Neural cell (in vitro differentiated cells): Measurements from ENCODE around the gene OCIAD1. TPM values are rescaled to one million over a fixed set of nuclear protein-coding genes. Genes with fewer than 3 reads are reported as not detected.

Experiments
- H2AFZ ChIP-seq: fragments of 200-600, 300-800 bp; sonication (generic), shearing (Covaris generic); 2 replicates; pipeline ENCODE4 v1.6.0; 2014; ENCODE audit warnings: low read depth, mild to moderate bottlenecking, antibody characterized with exemption, low read length, moderate library complexity
- H3F3A ChIP-seq: fragments of 200-600 bp; shearing (Covaris generic); 2 replicates; pipeline ENCODE4 v1.6.1; 2016; ENCODE audit warnings: mild to moderate bottlenecking, moderate library complexity, mixed read lengths, antibody characterized with exemption, low read length; ENCODE audit not compliant: insufficient read depth, poor library complexity, severe bottlenecking
- H3K27ac ChIP-seq: fragments of 200-600, 300-800 bp; sonication (generic), shearing (Covaris generic); 2 replicates; pipeline ENCODE4 v1.5.1; 2014; ENCODE audit warnings: mild to moderate bottlenecking, low read length, moderate library complexity
- H3K27me3 ChIP-seq: fragments of 300-800, 200-600 bp; sonication (generic), shearing (Covaris generic); 2 replicates; pipeline ENCODE4 v1.6.0; 2014; ENCODE audit warnings: mild to moderate bottlenecking, low read depth, low read length, moderate library complexity; ENCODE audit not compliant: insufficient read depth
- H3K36me3 ChIP-seq: fragments of 300-800, 200-600 bp; sonication (generic), shearing (Covaris generic); 2 replicates; pipeline ENCODE4 v1.5.1; 2014; ENCODE audit warnings: mild to moderate bottlenecking, antibody characterized with exemption, low read length, moderate library complexity; ENCODE audit not compliant: insufficient read depth
- H3K4me2 ChIP-seq: fragments of 300-800, 200-600 bp; sonication (generic), shearing (Covaris generic); 2 replicates; pipeline ENCODE4 v1.6.0; 2014; ENCODE audit warnings: mild to moderate bottlenecking, low read length
- H3K4me3 ChIP-seq: fragments of 300-800, 200-600 bp; sonication (generic), shearing (Covaris generic); 2 replicates; pipeline ENCODE4 v1.5.1; 2014; ENCODE audit warnings: mild to moderate bottlenecking, low read length, moderate library complexity
- H3K79me2 ChIP-seq: fragments of 200-600 bp; shearing (Covaris generic); replicated peaks from 2 replicates; pipeline ENCODE4 v1.6.0; 2014; ENCODE audit warnings: mild to moderate bottlenecking, low read length, moderate library complexity; ENCODE audit not compliant: insufficient read depth
- H3K9ac ChIP-seq: fragments of 300-800, 200-600 bp; sonication (generic), shearing (Covaris generic); 2 replicates; pipeline ENCODE4 v1.6.1; 2016; ENCODE audit warnings: mild to moderate bottlenecking, low read length, mixed read lengths
- H3K9me2 ChIP-seq: fragments of 200-600 bp; shearing (Covaris generic); 2 replicates; pipeline ENCODE4 v1.6.1; 2016; ENCODE audit warnings: mild to moderate bottlenecking, low read length, mixed read lengths; ENCODE audit not compliant: insufficient read depth
- H3K9me3 ChIP-seq: fragments of 200-600, 300-800 bp; sonication (generic), shearing (Covaris generic); 2 replicates; pipeline ENCODE4 v1.6.1; 2016; ENCODE audit warnings: mild to moderate bottlenecking, mixed run types, low read length, moderate library complexity, mixed read lengths
- H4K20me1 ChIP-seq: fragments of 200-600 bp; shearing (Covaris generic); 2 replicates; pipeline ENCODE4 v1.6.1; 2016; ENCODE audit warnings: mild to moderate bottlenecking, mixed run types; ENCODE audit not compliant: insufficient read depth
- MXI1 ChIP-seq: fragments of 450-650 bp; conservative IDR thresholded peaks from 2 replicates; pipeline ENCODE4 v1.6.1; 2014; ENCODE audit warnings: antibody characterized with exemption, mild to moderate bottlenecking; ENCODE audit not compliant: poor library complexity, severe bottlenecking
- polyA plus RNA-seq: library from polyadenylated mRNA; depleted of rRNA; stranded (reverse); fragments of >200 nt; gene quantifications from 2 replicates; pipeline ENCODE4 v1.2.3, GENCODE V29; 2014
- TF ChIP-seq, protein P1 (sequence below): fragments of 450-650 bp; IDR thresholded peaks from 2 replicates; pipeline ENCODE4 v1.5.1; 2014; ENCODE audit warnings: antibody characterized with exemption, mild to moderate bottlenecking, moderate library complexity; ENCODE audit not compliant: poor library complexity, severe bottlenecking

The OCIAD1 gene
- polyA plus RNA-seq, 1 donor from 2014 or later, result 449 TPM

DNA sequence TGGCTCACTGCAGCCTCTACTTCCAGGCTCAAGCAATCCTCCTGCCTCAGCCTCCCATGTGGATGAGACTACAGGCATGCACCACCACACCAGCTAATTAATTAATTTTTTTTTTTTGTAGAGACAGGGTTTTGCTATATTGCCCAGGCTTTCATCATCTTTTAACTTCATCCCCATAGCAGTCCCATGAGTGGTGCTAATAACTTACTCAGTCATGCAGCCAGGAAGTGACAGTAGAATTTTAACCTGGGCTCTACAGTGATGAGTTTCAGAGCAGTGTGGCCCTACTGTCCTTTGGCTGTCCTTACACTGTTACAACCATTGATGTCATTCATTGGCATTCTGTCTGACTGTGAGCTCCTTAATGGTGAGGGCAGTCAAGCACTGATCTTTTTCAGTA, 79.6 kb downstream of the OCIAD1 start:
- H3K4me3 ChIP-seq, result no peak overlapping the region
- H3K27ac ChIP-seq, result no peak overlapping the region
- H3F3A ChIP-seq, result no peaks in the 10 kb centered on the region
- H3K79me2 ChIP-seq, result peaks cover 3% of the 10 kb centered on the region
- H3K27me3 ChIP-seq, result no peaks in the 10 kb centered on the region
- H3K4me2 ChIP-seq, result no peak overlapping the region
- no peaks in the 10 kb centered on the region for H4K20me1 ChIP-seq
- H3K9me3 ChIP-seq, result no peaks in the 10 kb centered on the region
- H3K36me3 ChIP-seq, result no peaks in the 10 kb centered on the region
- H3K9ac ChIP-seq, result no peak overlapping the region
- no peak for TF ChIP-seq MXI1
- TF ChIP-seq, protein P1, sequence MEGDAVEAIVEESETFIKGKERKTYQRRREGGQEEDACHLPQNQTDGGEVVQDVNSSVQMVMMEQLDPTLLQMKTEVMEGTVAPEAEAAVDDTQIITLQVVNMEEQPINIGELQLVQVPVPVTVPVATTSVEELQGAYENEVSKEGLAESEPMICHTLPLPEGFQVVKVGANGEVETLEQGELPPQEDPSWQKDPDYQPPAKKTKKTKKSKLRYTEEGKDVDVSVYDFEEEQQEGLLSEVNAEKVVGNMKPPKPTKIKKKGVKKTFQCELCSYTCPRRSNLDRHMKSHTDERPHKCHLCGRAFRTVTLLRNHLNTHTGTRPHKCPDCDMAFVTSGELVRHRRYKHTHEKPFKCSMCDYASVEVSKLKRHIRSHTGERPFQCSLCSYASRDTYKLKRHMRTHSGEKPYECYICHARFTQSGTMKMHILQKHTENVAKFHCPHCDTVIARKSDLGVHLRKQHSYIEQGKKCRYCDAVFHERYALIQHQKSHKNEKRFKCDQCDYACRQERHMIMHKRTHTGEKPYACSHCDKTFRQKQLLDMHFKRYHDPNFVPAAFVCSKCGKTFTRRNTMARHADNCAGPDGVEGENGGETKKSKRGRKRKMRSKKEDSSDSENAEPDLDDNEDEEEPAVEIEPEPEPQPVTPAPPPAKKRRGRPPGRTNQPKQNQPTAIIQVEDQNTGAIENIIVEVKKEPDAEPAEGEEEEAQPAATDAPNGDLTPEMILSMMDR, result no peak
- no peaks in the 10 kb centered on the region for H3K9me2 ChIP-seq
- no peak overlapping the region for H2AFZ ChIP-seq

Other genes starting within 250 kb of the OCIAD1 start
- 64.0 and 74.8 TPM in 2 replicates for gene FRYL, start 50.8 kb upstream of the OCIAD1 start, polyA plus RNA-seq
- gene OCIAD2, start 75.7 kb downstream of the OCIAD1 start, polyA plus RNA-seq, result 67.2 and 69.7 TPM in 2 replicates
- not detected in 2 replicates for gene CWH43, start 155.2 kb downstream of the OCIAD1 start, polyA plus RNA-seq